KBM-7 (cell line): ENCODE results near the gene ZNF497.
"Not testable (repeated sequence)": the region's sequence is repeated elsewhere in the genome, so short reads cannot be mapped to it uniquely, and the experiment has no call there.

Experiments
- DNase-seq: peaks from one replicate; pipeline ENCODE4 v3.0.0-alpha.2; 2015
- in situ Hi-C: fragments of 300-500 bp; cut with MboI; formaldehyde crosslinking; loops from 2 replicates; pipeline ENCODE4 v1.14.3; 2020; ENCODE audit warnings: low sequenced_read_pairs, low pct_unique_long_range_greater_than_20kb, mixed read lengths

The ZNF497 gene

GRCh38 chr19:58325311-58326022 is 37.1 kb downstream of the ZNF497 start:
- DNase-seq: no peak
- in situ Hi-C loops: no loop called here

- DNase-seq: no peak
- in situ Hi-C loops: no loop called here
Measured at GRCh38 chr19:58319241-58319640, 43.3 kb downstream of the ZNF497 start.

- no peak for DNase-seq
- in situ Hi-C loops: no loop called here
Measured at GRCh38 chr19:58318297-58318696, 44.3 kb downstream of the ZNF497 start.

GRCh38 chr19:58317476-58318072 is 45.0 kb downstream of the ZNF497 start:
- DNase-seq: peak; percentile 39
- in situ Hi-C loops: no loop called here

- in situ Hi-C loops: no loop called here
- no peak for DNase-seq
Measured at GRCh38 chr19:58315580-58315979, 47.0 kb downstream of the ZNF497 start.

GRCh38 chr19:58311345-58311865 is 51.1 kb downstream of the ZNF497 start:
- DNase-seq: no peak
- in situ Hi-C loops: no loop called here

GRCh38 chr19:58310685-58311084 is 51.9 kb downstream of the ZNF497 start:
- in situ Hi-C loops, DNase-seq: not testable (repeated sequence)

GRCh38 chr19:58307736-58308135 is 54.8 kb downstream of the ZNF497 start:
- DNase-seq: no peak
- in situ Hi-C loops: no loop called here

- in situ Hi-C loops: no loop called here
- DNase-seq: no peak
Measured at GRCh38 chr19:58305932-58306323, 56.6 kb downstream of the ZNF497 start.

- DNase-seq: peak; percentile 97
- in situ Hi-C loops: no loop called here
Measured at GRCh38 chr19:58305065-58305931, 57.3 kb downstream of the ZNF497 start, which contains the start of gene ERVK3-1. TSS of gene ERVK3-1 (plus strand) at chr19:58305377. CDS start at chr19:58312169, 6,792 bp downstream.

GRCh38 chr19:58304748-58305064 is 57.8 kb downstream of the ZNF497 start:
- in situ Hi-C loops: no loop called here
- DNase-seq: no peak
